Activated T-cell treated with anti-CD3 and anti-CD28 coated beads for 24 hours (primary cell): ENCODE data around the gene TTYH2.

Experiments
- DNase-seq: peaks from one replicate; pipeline ENCODE4 v3.0.0-alpha.2; 2020; ENCODE audit warnings: low read depth

Gene TTYH2

DNA sequence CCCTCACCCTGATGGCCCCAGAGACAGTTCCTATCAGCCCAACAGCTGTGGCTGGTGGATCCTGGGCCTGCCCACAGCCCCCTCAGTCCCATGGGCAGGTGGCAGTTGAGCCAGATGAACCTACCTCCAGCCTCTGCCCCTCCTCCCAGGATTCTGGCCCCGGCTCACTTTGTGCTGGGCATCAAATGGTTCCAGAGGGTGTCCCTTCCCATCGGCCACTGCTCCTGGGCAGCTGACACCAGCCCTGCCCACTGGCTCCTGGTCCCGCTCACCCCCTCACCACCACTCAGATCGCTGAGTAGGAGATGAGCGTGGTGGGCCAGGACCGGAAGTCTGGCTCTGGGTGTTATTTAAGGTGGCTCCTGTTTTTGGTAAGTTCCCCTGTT, 2.0 kb downstream of the TTYH2 start:
- DNase-seq: no peak

DNA sequence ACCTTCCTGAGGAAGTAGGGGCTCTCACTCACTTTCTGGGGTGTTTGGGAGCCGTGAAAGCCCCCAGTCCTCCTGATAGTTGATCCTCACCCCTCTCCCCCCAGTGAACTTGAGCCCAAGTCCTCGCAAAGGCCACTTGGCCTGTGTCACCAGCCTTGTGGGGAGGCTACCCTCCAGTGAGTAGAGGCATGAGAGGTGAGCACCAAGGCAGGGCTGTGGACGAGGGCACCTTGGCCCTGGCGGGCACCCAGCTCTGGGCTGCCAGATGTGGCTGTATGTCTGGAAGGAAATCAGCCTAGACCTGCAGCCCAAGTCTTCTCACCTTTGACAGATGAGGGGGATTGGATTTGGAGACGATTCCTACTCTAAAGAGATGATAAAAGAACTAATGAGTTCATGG, 3.1 kb downstream of the TTYH2 start:
- no peak for DNase-seq

GRCh38 chr17:74217037-74217730, 3.8 kb downstream of the TTYH2 start:
- DNase-seq: no peak

GRCh38 chr17:74217888-74218287, 4.5 kb downstream of the TTYH2 start:
- DNase-seq: no peak

DNA sequence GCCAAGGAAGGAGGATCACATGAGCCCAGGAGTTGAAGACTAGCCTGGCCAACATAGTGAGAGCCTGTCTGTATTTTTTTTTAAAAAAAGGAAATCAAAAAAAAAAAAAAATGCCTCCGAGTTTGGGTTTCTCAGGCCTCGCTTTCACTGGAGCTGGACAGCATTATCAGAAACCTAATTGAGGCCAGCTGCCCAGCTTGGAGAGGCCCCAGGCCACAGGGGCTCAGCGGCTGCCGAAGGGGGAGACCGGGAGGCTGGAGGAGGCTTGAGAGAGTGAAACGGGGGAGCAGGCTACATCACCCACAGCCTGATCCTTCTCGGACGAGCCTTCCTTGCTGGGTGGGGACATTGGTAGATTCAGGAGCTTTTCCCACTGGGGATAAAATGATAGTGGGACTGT, 5.1 kb downstream of the TTYH2 start:
- DNase-seq: no peak

GRCh38 chr17:74219576-74220133, 6.3 kb downstream of the TTYH2 start:
- no peak for DNase-seq

DNA sequence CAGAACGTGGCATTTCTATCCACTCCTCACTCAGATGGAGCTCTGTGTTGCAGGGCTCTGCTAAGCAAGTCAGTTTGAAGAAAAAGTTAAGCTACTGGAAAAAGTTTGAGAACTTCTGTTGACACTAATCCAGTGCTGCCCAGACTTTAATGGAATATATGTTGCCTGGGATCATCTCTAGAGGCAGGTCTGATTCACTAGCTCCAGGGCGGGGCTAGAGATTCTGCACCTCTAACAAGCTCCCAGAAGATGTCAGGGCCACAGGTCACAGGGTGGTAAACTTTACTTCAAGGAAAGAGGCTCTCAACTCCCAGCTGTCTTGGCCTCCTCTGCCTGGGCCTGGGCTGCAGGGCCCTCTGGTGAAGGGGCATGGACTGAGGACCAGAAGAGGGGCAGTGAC, 6.8 kb downstream of the TTYH2 start:
- DNase-seq: no peak

GRCh38 chr17:74220946-74221818, 7.8 kb downstream of the TTYH2 start:
- DNase-seq: no peak

- no peak for DNase-seq
Observed at GRCh38 chr17:74222399-74222798, 9.0 kb downstream of the TTYH2 start.

DNA sequence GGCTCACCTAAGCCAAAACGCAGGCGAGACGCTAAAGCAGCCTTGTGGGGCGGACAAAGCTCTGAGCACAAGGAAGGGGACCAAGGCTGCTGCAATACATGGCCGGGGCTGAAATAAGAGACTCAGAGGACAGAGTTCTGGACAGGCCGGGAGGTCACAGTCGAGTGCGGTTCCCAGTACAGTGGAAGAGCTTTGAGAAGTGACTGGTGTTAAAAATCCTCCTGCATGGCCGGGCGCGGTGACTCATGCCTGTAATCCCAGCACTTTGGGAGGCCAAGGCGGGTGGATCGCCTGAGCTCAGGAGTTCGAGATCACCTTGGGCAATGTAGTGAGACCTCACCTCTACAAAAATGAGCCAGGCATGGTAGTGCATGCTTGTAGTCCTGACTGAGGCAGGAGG, 10.5 kb downstream of the TTYH2 start:
- DNase-seq: no peak

- DNase-seq: no peak
Observed at GRCh38 chr17:74224959-74225725, 11.8 kb downstream of the TTYH2 start.

- no peak for DNase-seq
Observed at GRCh38 chr17:74226252-74226651, 12.9 kb downstream of the TTYH2 start.

GRCh38 chr17:74227271-74228080, 14.1 kb downstream of the TTYH2 start:
- DNase-seq: no peak

GRCh38 chr17:74228306-74228978, 15.1 kb downstream of the TTYH2 start:
- DNase-seq: no peak

DNA sequence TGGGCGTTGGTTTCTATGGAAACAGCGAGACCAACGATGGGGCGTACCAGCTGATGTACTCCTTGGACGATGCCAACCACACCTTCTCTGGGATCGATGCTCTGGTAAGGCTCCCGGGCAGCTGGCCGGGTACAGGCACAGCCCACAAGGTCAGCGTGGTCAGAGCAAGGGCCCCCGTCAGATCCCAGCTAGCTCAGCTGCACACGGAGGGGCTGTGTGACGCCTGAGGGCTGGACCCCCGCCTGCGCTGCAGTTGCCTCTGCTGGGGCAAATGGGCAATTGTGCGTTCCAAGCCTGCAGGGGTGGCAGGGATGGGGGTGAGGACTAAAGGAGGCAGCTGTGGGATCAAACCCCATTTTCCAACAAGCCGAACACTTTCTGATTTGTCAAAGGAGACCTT, 17.5 kb downstream of the TTYH2 start:
- DNase-seq: no peak

DNA sequence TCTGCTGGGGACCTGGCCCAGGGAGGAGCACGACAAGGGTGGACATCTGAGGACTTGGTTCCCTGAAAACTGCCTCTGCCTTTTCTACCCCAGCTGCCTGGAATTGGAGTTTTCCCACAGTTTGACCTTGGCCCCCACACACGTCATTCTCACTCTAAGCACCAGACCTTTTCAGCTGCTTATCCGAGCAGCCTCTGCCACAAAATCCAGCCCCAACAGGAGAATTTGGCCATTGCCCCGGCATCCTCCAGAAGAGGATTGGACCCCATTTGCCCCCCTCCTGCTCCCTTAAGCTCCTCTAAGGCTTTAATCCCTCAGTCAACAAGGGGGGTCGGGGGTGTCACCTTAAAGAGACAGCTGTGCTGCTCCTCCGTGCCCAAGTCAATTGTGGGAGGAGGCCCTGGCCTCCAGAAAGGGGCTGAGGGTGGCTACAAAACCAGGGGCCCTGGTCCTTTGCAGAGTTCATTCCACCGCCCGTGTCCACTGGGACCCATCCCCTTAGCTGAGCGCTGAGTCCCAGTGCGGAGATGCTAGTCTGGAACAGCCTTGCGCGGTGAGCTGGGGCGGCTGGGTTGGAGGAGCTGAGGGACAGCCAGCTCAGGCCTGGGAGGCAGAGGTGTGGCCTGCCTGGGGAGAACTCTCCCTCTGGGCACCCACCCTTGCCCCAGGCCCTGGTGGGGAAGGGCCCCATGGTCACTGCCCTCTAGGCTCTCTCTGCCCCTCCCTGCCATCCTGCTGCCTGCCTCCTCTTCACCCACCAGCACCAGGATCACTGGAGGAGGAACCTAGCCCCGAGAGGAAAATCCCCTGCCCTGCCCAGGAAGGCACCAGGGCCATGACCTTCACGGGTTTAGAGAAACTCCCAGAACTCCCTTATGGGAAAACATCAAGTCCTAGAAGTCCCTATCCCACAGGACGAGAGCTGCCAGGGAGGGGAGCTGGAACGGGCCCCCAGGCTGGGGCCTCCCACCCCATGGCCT, 18.8 kb downstream of the TTYH2 start:
- DNase-seq: no peak

DNA sequence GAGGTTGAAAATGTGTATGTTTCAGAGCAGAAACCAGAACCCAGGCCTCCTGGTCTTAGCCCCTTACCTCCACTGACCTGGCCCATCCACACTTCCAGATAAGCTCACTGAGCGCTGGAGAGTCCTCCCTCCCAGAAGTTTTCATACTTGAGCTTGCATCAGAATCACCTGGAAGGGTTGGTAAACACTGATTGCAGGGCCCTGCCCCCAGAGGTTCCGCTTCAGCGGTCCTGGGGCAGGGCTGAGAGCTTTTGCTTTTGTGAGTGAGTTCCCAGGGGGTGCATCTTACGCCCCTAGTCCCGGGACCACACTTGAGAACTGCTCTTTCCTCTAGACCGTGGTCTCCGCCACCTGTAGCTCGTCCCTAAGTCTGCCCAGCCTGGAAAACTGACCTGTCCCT, 20.6 kb downstream of the TTYH2 start:
- DNase-seq: no peak

- DNase-seq: no peak
Observed at GRCh38 chr17:74234486-74234885, 21.1 kb downstream of the TTYH2 start.

- no peak for DNase-seq
Observed at GRCh38 chr17:74235040-74235581, 21.7 kb downstream of the TTYH2 start.
